AG20443 (cell line): ENCODE results near the gene SOHLH1.

Source experiments
- DNase-seq: peaks from one replicate; pipeline ENCODE4 v3.0.0; 2012; ENCODE audit warnings: low spot score, mixed read lengths

Gene SOHLH1

GRCh38 chr9:135659252-135659651 lies 40.0 kb downstream of the SOHLH1 start:
- no peak for DNase-seq

DNA sequence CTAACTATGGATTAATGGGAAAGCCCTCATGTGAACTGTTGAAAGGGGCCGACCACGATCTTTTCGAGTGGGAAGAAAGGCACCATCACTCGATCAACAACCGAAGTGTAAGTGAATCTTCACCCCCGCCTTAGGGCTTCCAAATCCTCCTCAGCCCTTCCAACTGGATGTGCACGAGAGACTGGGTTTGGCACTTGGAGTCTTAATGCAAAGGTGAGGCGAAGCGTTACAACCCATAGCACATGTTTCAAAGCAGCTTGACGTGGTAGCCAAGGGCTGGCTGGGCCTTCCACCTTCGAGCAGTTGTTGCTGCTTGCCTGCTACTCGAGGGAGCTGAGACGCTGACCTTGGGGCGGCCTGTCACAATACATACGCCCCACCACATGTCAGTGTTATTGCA lies 41.9 kb downstream of the SOHLH1 start:
- no peak for DNase-seq

GRCh38 chr9:135655317-135655716 lies 44.0 kb downstream of the SOHLH1 start:
- DNase-seq = peak; percentile 14

DNA sequence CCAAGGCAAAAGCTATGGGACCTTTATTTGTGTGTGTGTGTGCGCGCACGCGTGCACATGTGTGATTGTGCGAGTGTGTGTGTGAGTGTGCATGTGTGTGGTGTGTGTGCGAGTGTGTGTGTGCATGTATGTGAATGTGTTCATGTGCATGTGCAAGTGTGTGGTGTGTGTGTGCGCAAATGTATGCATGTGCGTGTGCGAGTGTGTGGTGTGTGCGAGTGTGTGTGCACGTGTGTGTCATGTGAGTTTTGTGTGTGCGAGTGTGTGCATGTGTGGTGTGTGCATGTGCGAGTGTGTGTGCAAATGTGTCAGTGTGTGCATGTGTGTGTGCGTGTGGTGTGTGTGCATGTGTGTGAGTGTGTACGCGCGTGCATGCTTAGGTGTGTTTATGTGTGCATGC lies 48.9 kb downstream of the SOHLH1 start:
- DNase-seq = no peak

- no peak for DNase-seq
Measured at GRCh38 chr9:135649508-135649907, 49.8 kb downstream of the SOHLH1 start.

- no peak for DNase-seq
Measured at GRCh38 chr9:135648494-135649410, 50.5 kb downstream of the SOHLH1 start.

- DNase-seq = no peak
Measured at GRCh38 chr9:135647884-135648283, 51.4 kb downstream of the SOHLH1 start.

- DNase-seq = no peak
Measured at GRCh38 chr9:135644631-135645218, 54.6 kb downstream of the SOHLH1 start.
